Measurements from ENCODE around the gene CCND2. TPM values are rescaled to one million over a fixed set of nuclear protein-coding genes. Genes with fewer than 3 reads are reported as not detected.
A peak's percentile ranks its signal among the peaks of the same experiment; 100 is the strongest.

The CCND2 gene
- total RNA-seq, 2 donors from 2014 or later = 180 to 217 TPM

DNA sequence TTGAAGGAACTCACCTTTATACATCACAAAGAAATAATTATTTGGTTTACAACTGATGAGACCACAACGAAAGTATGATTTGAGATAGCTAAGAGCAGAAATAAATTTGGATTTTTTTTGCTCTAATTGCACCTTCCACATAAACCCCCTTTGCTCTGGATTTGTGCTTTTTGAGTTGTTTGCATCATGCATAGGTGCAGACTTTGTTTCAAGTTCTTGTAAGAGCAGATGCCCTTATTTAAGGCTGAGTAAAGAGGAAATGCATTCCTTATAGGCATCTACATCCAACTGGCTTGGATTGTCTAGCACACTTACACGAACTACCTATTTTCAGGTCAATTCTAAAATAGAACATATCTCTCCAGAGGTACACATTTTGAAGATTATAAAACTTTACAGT lies 6.6 kb upstream of the CCND2 start:
- TF ChIP-seq, protein P1, sequence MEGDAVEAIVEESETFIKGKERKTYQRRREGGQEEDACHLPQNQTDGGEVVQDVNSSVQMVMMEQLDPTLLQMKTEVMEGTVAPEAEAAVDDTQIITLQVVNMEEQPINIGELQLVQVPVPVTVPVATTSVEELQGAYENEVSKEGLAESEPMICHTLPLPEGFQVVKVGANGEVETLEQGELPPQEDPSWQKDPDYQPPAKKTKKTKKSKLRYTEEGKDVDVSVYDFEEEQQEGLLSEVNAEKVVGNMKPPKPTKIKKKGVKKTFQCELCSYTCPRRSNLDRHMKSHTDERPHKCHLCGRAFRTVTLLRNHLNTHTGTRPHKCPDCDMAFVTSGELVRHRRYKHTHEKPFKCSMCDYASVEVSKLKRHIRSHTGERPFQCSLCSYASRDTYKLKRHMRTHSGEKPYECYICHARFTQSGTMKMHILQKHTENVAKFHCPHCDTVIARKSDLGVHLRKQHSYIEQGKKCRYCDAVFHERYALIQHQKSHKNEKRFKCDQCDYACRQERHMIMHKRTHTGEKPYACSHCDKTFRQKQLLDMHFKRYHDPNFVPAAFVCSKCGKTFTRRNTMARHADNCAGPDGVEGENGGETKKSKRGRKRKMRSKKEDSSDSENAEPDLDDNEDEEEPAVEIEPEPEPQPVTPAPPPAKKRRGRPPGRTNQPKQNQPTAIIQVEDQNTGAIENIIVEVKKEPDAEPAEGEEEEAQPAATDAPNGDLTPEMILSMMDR (IDR thresholded peaks at IDR 0.05) = no peak
- H3K27me3 ChIP-seq = no peaks in the 10 kb centered on the region
- no peaks in the 10 kb centered on the region for H3K36me3 ChIP-seq
- H3K9ac ChIP-seq (ENCODE audit: low read depth in 2 of 2, low read length in 2 of 2) = no peak overlapping the region
- H3K4me1 ChIP-seq = no peaks in the 10 kb centered on the region
- no peak overlapping the region for H3K27ac ChIP-seq
- intact Hi-C loops (cut with DNase I) = no loop called here
- DNase-seq = no peak
- H3K4me3 ChIP-seq = no peak overlapping the region
- no peaks in the 10 kb centered on the region for H3K9me3 ChIP-seq

DNA sequence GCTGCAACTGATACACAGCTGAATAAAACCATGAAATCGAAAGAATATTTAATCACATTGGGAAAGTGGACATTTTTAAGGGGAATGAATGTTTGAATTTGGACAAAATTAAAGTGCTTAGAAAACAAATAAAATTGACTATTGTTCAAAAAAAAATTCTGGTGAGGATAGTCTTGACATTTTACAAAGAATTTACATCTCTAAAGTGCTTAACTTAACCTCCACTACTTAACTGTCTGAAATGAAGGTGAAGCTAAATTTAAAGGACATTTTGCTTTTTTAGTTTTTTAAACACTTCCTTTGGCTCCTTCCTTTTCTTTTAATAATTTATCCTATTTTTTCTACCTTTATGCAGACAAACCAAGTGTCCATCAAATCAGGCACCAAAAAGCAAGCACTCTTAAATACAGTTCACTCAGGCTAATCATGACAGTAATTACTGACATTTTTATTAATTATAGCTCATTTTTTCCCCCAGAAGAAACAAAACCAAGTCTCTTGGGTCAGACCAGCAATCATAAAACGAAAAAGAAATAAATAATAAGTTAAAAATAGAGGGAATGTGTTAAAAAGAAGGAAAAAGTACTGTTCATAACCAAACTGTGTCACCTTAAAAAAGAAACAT lies 5.7 kb upstream of the CCND2 start:
- intact Hi-C loops (cut with DNase I) = no loop called here
- Histone ChIP-seq H3K9me3 (no peaks in the 10 kb centered on the region), H3K27me3 (no peaks in the 10 kb centered on the region), H3K9ac (ENCODE audit: low read depth in 2 of 2, low read length in 2 of 2) (no peak overlapping the region), H3K36me3 (no peaks in the 10 kb centered on the region), H3K27ac (no peak overlapping the region), H3K4me1 (peaks cover 4% of the 10 kb centered on the region), H3K4me3 (no peak overlapping the region)
- TF ChIP-seq, protein P1 (IDR thresholded peaks at IDR 0.05) = no peak
- DNase-seq = no peak

DNA sequence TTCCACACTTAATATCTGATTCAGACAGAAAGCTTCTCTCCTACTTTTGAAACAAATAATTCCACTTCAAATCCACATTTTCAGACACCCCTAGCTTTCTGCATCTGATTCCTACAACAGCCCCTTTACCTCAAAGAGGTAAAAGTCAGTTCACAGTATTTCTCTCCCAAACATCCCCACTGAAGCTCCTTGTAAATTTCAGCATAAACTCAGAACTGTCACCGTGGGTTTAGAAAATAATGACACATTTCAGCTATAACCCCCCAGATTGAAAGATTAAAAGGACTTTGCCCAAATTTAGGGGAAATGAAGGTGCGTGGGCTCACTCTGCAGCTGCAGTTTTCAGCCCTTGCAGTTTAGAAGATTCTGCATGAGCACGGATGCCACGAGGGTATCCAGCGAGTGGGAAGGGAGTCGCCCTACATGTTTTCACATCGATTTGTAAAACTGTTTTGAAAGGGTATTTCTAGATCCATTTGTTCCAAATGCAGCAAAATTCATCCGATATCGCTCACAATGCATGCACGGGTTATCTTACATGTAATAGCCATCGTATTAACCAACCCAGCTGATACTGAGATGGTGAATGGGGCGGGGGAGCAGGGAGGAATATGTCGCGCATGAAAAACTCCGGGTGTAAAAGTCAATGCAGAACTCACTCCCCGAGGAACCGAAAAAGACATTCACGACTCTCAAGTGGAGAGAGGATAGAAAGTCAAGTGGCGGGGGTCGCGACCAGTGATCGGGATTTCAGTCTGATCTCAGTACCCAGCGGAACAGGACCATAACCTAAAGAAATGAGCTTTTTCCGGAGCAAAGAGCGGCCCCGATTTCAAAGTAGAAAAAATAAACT lies 5.0 kb upstream of the CCND2 start:
- Histone ChIP-seq H3K4me1 (peaks cover 8% of the 10 kb centered on the region), H3K27me3 (no peaks in the 10 kb centered on the region), H3K9me3 (no peaks in the 10 kb centered on the region), H3K27ac (peak overlapping the region; percentile 86), H3K4me3 (peak overlapping the region; percentile 57), H3K9ac (ENCODE audit: low read depth in 2 of 2, low read length in 2 of 2) (peak overlapping the region; percentile 62 to 73), H3K36me3 (no peaks in the 10 kb centered on the region)
- intact Hi-C loops (cut with DNase I) = no loop called here
- TF ChIP-seq, protein P1 (IDR thresholded peaks at IDR 0.05) = no peak
- DNase-seq = peak; percentile 41

GRCh38 chr12:4269279-4269991 lies 4.1 kb upstream of the CCND2 start:
- Histone ChIP-seq H3K4me1 (peaks cover 8% of the 10 kb centered on the region), H3K27me3 (no peaks in the 10 kb centered on the region), H3K9me3 (no peaks in the 10 kb centered on the region), H3K9ac (ENCODE audit: low read depth in 2 of 2, low read length in 2 of 2) (peak overlapping the region; percentile 69 to 73), H3K27ac (peak overlapping the region; percentile 86), H3K4me3 (peak overlapping the region; percentile 57), H3K36me3 (no peaks in the 10 kb centered on the region)
- TF ChIP-seq, protein P1 (IDR thresholded peaks at IDR 0.05) = no peak
- intact Hi-C loops (cut with DNase I) = no loop called here
- peak; percentile 93 for DNase-seq

GRCh38 chr12:4270016-4270830 lies 3.3 kb upstream of the CCND2 start:
- H3K9ac ChIP-seq (ENCODE audit: low read depth in 2 of 2, low read length in 2 of 2) = peak overlapping the region; percentile 69 to 73
- H3K9me3 ChIP-seq = no peaks in the 10 kb centered on the region
- DNase-seq = peak; percentile 82
- peaks cover 8% of the 10 kb centered on the region for H3K4me1 ChIP-seq
- TF ChIP-seq, protein P1 (IDR thresholded peaks at IDR 0.05) = no peak
- no peaks in the 10 kb centered on the region for H3K36me3 ChIP-seq
- no peaks in the 10 kb centered on the region for H3K27me3 ChIP-seq
- H3K27ac ChIP-seq = peak overlapping the region; percentile 86
- intact Hi-C loops (cut with DNase I) = loop anchor here (10.0 kb wide), 1 partner anchor 125 kb away; no protein-coding TSS in a partner anchor
- H3K4me3 ChIP-seq = peak overlapping the region; percentile 57
